KMS-11 (cell line): ENCODE data around the gene VAV2.

Experiments
- H2AFZ ChIP-seq: fragments of 200-600 bp; sonication (generic); 2 replicates; pipeline ENCODE4 v1.6.1; 2016; ENCODE audit warnings: antibody characterized with exemption, mixed run types, low read depth
- H3K27ac ChIP-seq: fragments of 200-600 bp; sonication (generic); 2 replicates; pipeline ENCODE4 v1.6.1; 2016; ENCODE audit warnings: mild to moderate bottlenecking, mixed run types
- H3K27me3 ChIP-seq: fragments of 200-600 bp; sonication (generic); 2 replicates; pipeline ENCODE4 v1.6.1; 2017; ENCODE audit warnings: mild to moderate bottlenecking, low read depth, mixed run types, moderate library complexity; ENCODE audit not compliant: insufficient read depth
- H3K36me3 ChIP-seq: fragments of 200-600 bp; sonication (generic); 2 replicates; pipeline ENCODE4 v1.6.1; 2017; ENCODE audit warnings: mild to moderate bottlenecking, mixed run types; ENCODE audit not compliant: insufficient read depth
- H3K4me1 ChIP-seq: fragments of 200-600 bp; sonication (generic); 2 replicates; pipeline ENCODE4 v1.6.1; 2016; ENCODE audit warnings: mild to moderate bottlenecking, low read depth, mixed run types; ENCODE audit not compliant: poor library complexity, severe bottlenecking
- H3K4me2 ChIP-seq: fragments of 200-600 bp; sonication (generic); 2 replicates; pipeline ENCODE4 v1.7.0; 2016; ENCODE audit warnings: mild to moderate bottlenecking, mixed run types
- H3K4me3 ChIP-seq: fragments of 200-600 bp; sonication (generic); IDR thresholded peaks from 2 replicates; pipeline ENCODE4 v1.6.1; 2017; ENCODE audit warnings: low read depth, low read length, mixed read lengths; ENCODE audit not compliant: insufficient read depth
- H3K79me2 ChIP-seq: fragments of 200-600 bp; sonication (generic); 2 replicates; pipeline ENCODE4 v1.6.1; 2016; ENCODE audit warnings: low read depth, mixed run types; ENCODE audit not compliant: insufficient read depth
- H3K9ac ChIP-seq: fragments of 200-600 bp; sonication (generic); 2 replicates; pipeline ENCODE4 v1.6.1; 2016; ENCODE audit warnings: mild to moderate bottlenecking, mixed run types
- H4K20me1 ChIP-seq: fragments of 200-600 bp; sonication (generic); 2 replicates; pipeline ENCODE4 v1.6.1; 2016; ENCODE audit warnings: mild to moderate bottlenecking, mixed run types; ENCODE audit not compliant: insufficient read depth
- TF ChIP-seq, protein P1 (sequence below): fragments of 200-600 bp; sonication (generic); conservative IDR thresholded peaks from 2 replicates; pipeline ENCODE4 v1.6.1; 2017; ENCODE audit warnings: low read depth, mild to moderate bottlenecking, antibody characterized with exemption, low read length, moderate library complexity, mixed read lengths

VAV2 gene

DNA sequence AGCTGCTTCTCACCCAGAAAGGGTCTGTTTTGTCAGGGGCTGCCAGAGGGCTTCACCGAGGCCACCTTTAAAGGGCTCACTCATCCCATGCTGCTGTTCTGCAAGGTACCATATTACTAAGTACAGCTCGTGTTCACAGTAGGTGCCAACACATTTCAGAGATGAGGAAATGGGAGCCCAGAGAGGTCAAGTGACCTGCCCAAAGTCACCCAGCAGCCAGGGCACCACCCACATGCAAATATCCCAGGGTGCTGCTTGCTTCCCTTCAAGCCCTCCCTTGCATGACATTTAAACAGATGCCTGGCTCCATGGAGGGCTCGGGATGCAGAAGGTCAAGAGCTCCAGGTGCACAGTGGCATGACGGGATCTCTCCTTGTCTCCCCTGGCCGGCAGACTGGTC lies 130.4 kb downstream of the VAV2 start:
- no peaks in the 10 kb centered on the region for H3K27me3 ChIP-seq
- TF ChIP-seq, protein P1, sequence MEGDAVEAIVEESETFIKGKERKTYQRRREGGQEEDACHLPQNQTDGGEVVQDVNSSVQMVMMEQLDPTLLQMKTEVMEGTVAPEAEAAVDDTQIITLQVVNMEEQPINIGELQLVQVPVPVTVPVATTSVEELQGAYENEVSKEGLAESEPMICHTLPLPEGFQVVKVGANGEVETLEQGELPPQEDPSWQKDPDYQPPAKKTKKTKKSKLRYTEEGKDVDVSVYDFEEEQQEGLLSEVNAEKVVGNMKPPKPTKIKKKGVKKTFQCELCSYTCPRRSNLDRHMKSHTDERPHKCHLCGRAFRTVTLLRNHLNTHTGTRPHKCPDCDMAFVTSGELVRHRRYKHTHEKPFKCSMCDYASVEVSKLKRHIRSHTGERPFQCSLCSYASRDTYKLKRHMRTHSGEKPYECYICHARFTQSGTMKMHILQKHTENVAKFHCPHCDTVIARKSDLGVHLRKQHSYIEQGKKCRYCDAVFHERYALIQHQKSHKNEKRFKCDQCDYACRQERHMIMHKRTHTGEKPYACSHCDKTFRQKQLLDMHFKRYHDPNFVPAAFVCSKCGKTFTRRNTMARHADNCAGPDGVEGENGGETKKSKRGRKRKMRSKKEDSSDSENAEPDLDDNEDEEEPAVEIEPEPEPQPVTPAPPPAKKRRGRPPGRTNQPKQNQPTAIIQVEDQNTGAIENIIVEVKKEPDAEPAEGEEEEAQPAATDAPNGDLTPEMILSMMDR, result no peak
- H3K9ac ChIP-seq, result no peak overlapping the region
- H3K79me2 ChIP-seq, result no peaks in the 10 kb centered on the region
- no peak overlapping the region for H3K27ac ChIP-seq
- no peaks in the 10 kb centered on the region for H3K4me1 ChIP-seq
- no peaks in the 10 kb centered on the region for H4K20me1 ChIP-seq
- H2AFZ ChIP-seq, result no peak overlapping the region
- no peak overlapping the region for H3K4me2 ChIP-seq
- H3K36me3 ChIP-seq, result no peaks in the 10 kb centered on the region
- H3K4me3 ChIP-seq, result no peak overlapping the region

GRCh38 chr9:133861086-133861485 lies 131.0 kb downstream of the VAV2 start:
- TF ChIP-seq, protein P1, result no peak
- Histone ChIP-seq H4K20me1 (no peaks in the 10 kb centered on the region), H3K4me3 (no peak overlapping the region), H3K27ac (no peak overlapping the region), H3K4me2 (no peak overlapping the region), H3K9ac (no peak overlapping the region), H3K36me3 (no peaks in the 10 kb centered on the region), H3K27me3 (no peaks in the 10 kb centered on the region), H3K79me2 (no peaks in the 10 kb centered on the region), H2AFZ (no peak overlapping the region), H3K4me1 (no peaks in the 10 kb centered on the region)

DNA sequence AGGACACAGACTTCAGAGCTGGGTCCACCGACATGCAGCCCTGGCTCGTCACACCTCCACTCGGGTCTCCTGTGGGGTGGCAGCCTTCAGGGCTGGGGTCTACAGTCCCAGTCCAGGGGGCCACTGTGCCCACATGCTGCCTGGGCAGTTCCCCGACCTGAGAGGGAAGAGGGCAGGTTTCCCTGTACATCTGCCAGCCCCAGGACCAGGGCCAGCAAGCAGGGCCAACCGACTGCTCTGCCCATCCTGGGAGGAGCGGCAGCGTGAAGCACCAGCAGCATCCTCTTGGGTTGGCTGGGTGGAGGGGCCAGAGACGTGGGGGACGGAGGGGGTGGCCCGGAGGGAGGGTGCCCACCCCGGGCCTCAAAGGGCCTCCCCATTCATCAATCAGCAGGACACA lies 133.4 kb downstream of the VAV2 start:
- H3K4me2 ChIP-seq, result no peak overlapping the region
- no peak overlapping the region for H3K27ac ChIP-seq
- H3K4me3 ChIP-seq, result no peak overlapping the region
- no peak overlapping the region for H2AFZ ChIP-seq
- H3K4me1 ChIP-seq, result no peaks in the 10 kb centered on the region
- no peak overlapping the region for H3K9ac ChIP-seq
- no peaks in the 10 kb centered on the region for H3K79me2 ChIP-seq
- no peaks in the 10 kb centered on the region for H3K27me3 ChIP-seq
- H3K36me3 ChIP-seq, result no peaks in the 10 kb centered on the region
- TF ChIP-seq, protein P1, result no peak
- H4K20me1 ChIP-seq, result no peaks in the 10 kb centered on the region

GRCh38 chr9:133857639-133858038 lies 134.5 kb downstream of the VAV2 start:
- no peak overlapping the region for H3K9ac ChIP-seq
- no peak overlapping the region for H2AFZ ChIP-seq
- no peaks in the 10 kb centered on the region for H3K79me2 ChIP-seq
- H3K36me3 ChIP-seq, result no peaks in the 10 kb centered on the region
- no peaks in the 10 kb centered on the region for H3K27me3 ChIP-seq
- TF ChIP-seq, protein P1, result no peak
- H3K27ac ChIP-seq, result no peak overlapping the region
- H4K20me1 ChIP-seq, result no peaks in the 10 kb centered on the region
- no peak overlapping the region for H3K4me3 ChIP-seq
- H3K4me1 ChIP-seq, result no peaks in the 10 kb centered on the region
- H3K4me2 ChIP-seq, result no peak overlapping the region
